ENCODE results near the gene EPRS1.

DNA sequence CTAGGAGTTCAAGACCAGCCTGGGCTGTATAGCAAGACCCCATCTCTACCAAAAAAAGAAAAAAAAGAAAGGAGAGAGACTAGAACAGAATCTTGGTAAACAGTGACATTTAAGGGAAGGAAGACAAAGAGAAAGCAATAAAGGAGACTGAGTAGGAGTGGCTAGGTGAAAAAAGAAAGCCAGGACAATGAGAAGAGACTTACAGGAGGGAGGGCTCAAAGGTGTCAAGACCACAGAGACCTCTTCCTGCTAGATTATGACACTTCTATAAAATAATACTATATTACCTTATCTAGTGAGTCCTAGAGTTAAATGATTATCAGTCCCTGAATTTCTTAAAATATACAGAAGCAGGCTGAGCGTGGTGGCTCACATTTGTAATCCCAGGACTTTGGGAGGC is 10.1 kb upstream of the EPRS1 start:
- TF ChIP-seq, protein P1, sequence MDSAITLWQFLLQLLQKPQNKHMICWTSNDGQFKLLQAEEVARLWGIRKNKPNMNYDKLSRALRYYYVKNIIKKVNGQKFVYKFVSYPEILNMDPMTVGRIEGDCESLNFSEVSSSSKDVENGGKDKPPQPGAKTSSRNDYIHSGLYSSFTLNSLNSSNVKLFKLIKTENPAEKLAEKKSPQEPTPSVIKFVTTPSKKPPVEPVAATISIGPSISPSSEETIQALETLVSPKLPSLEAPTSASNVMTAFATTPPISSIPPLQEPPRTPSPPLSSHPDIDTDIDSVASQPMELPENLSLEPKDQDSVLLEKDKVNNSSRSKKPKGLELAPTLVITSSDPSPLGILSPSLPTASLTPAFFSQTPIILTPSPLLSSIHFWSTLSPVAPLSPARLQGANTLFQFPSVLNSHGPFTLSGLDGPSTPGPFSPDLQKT (CRISPR knock-in tag; IDR thresholded peaks at IDR 0.05; ENCODE audit: borderline replicate concordance), result no peak
- no peak for TF ChIP-seq ZNF205 (CRISPR knock-in tag; IDR thresholded peaks at IDR 0.05)
- TF ChIP-seq, protein P2, sequence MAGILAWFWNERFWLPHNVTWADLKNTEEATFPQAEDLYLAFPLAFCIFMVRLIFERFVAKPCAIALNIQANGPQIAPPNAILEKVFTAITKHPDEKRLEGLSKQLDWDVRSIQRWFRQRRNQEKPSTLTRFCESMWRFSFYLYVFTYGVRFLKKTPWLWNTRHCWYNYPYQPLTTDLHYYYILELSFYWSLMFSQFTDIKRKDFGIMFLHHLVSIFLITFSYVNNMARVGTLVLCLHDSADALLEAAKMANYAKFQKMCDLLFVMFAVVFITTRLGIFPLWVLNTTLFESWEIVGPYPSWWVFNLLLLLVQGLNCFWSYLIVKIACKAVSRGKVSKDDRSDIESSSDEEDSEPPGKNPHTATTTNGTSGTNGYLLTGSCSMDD (CRISPR knock-in tag; IDR thresholded peaks at IDR 0.05), result no peak
- TF ChIP-seq, protein P3, sequence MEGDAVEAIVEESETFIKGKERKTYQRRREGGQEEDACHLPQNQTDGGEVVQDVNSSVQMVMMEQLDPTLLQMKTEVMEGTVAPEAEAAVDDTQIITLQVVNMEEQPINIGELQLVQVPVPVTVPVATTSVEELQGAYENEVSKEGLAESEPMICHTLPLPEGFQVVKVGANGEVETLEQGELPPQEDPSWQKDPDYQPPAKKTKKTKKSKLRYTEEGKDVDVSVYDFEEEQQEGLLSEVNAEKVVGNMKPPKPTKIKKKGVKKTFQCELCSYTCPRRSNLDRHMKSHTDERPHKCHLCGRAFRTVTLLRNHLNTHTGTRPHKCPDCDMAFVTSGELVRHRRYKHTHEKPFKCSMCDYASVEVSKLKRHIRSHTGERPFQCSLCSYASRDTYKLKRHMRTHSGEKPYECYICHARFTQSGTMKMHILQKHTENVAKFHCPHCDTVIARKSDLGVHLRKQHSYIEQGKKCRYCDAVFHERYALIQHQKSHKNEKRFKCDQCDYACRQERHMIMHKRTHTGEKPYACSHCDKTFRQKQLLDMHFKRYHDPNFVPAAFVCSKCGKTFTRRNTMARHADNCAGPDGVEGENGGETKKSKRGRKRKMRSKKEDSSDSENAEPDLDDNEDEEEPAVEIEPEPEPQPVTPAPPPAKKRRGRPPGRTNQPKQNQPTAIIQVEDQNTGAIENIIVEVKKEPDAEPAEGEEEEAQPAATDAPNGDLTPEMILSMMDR (CRISPR knock-in tag; IDR thresholded peaks at IDR 0.05), result no peak
- TF ChIP-seq YY1 (IDR thresholded peaks at IDR 0.05; ENCODE audit: insufficient read depth, insufficient replicate concordance, low read depth, low read length), result no peak
- TF ChIP-seq NFE2 (CRISPR knock-in tag; IDR thresholded peaks at IDR 0.05), result no peak
- TF ChIP-seq, protein P4, sequence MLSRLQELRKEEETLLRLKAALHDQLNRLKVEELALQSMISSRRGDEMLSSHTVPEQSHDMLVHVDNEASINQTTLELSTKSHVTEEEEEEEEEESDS (CRISPR knock-in tag; IDR thresholded peaks at IDR 0.05; ENCODE audit: borderline replicate concordance), result no peak
- TF ChIP-seq, protein P5, sequence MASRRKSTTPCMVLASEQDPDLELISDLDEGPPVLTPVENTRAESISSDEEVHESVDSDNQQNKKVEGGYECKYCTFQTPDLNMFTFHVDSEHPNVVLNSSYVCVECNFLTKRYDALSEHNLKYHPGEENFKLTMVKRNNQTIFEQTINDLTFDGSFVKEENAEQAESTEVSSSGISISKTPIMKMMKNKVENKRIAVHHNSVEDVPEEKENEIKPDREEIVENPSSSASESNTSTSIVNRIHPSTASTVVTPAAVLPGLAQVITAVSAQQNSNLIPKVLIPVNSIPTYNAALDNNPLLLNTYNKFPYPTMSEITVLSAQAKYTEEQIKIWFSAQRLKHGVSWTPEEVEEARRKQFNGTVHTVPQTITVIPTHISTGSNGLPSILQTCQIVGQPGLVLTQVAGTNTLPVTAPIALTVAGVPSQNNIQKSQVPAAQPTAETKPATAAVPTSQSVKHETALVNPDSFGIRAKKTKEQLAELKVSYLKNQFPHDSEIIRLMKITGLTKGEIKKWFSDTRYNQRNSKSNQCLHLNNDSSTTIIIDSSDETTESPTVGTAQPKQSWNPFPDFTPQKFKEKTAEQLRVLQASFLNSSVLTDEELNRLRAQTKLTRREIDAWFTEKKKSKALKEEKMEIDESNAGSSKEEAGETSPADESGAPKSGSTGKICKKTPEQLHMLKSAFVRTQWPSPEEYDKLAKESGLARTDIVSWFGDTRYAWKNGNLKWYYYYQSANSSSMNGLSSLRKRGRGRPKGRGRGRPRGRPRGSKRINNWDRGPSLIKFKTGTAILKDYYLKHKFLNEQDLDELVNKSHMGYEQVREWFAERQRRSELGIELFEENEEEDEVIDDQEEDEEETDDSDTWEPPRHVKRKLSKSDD (CRISPR knock-in tag; IDR thresholded peaks at IDR 0.05; ENCODE audit: low read depth), result no peak
- TF ChIP-seq ZNF274 (CRISPR knock-in tag; IDR thresholded peaks at IDR 0.05), result no peak
- no peak for TF ChIP-seq FOXJ3 (CRISPR knock-in tag; IDR thresholded peaks at IDR 0.05; ENCODE audit: borderline replicate concordance)
- no peak for TF ChIP-seq ZFP36L1 (CRISPR knock-in tag; IDR thresholded peaks at IDR 0.05)
